Endothelial cell (in vitro differentiated cells): ENCODE results near the gene TBC1D1. TPM values are rescaled to one million over a fixed set of nuclear protein-coding genes. Genes with fewer than 3 reads are reported as not detected.

Experiments used
- DNase-seq: peaks from one replicate; pipeline ENCODE4 v3.0.0; 2021; ENCODE audit warnings: low spot score
- H3K27ac Mint-ChIP-seq: one replicate; pipeline ENCODE4 v1.8.0; 2021; ENCODE audit warnings: mixed read lengths, inconsistent platforms; ENCODE audit not compliant: unreplicated experiment
- H3K27me3 Mint-ChIP-seq: one replicate; pipeline ENCODE4 v1.8.0; 2021; ENCODE audit warnings: mild to moderate bottlenecking, moderate library complexity, mixed read lengths, inconsistent platforms; ENCODE audit not compliant: unreplicated experiment
- H3K36me3 Mint-ChIP-seq: one replicate; pipeline ENCODE4 v1.8.0; 2021; ENCODE audit warnings: mild to moderate bottlenecking, low read depth, mixed read lengths, inconsistent platforms; ENCODE audit not compliant: unreplicated experiment
- H3K4me1 Mint-ChIP-seq: one replicate; pipeline ENCODE4 v1.8.0; 2021; ENCODE audit warnings: mild to moderate bottlenecking, mixed read lengths, inconsistent platforms; ENCODE audit not compliant: unreplicated experiment
- H3K4me3 Mint-ChIP-seq: one replicate; pipeline ENCODE4 v1.8.0; 2021; ENCODE audit warnings: mild to moderate bottlenecking, mixed read lengths, inconsistent platforms; ENCODE audit not compliant: unreplicated experiment
- H3K9me3 Mint-ChIP-seq: one replicate; pipeline ENCODE4 v1.8.0; 2021; ENCODE audit warnings: mixed read lengths, inconsistent platforms; ENCODE audit not compliant: unreplicated experiment
- CTCF ChIP-seq: fragments of 200-600 bp; sonication (generic); IDR thresholded peaks from one replicate; pipeline ENCODE4 v1.5.0; 2021; ENCODE audit warnings: antibody characterized with exemption; ENCODE audit not compliant: unreplicated experiment
- total RNA-seq: library from RNA; stranded (reverse); fragmentation: NEBNext Ultra II Directional; extraction: Animal tissue kit (Norgen Biotek cat#: 25700); gene quantifications from one replicate; pipeline ENCODE4 v1.2.1, GENCODE V29; 2021; ENCODE audit not compliant: unreplicated experiment

Gene TBC1D1
- total RNA-seq, 1 donor from 2014 or later: 139 TPM

GRCh38 chr4:38160487-38161207, 269.8 kb downstream of the TBC1D1 start:
- Mint-ChIP-seq H3K27me3 (peaks cover 3% of the 10 kb centered on the region), H3K4me3 (no peak overlapping the region), H3K27ac (peak overlapping the region; percentile 91), H3K36me3 (no peaks in the 10 kb centered on the region), H3K4me1 (peaks cover 27% of the 10 kb centered on the region), H3K9me3 (no peaks in the 10 kb centered on the region)
- DNase-seq: no peak
- TF ChIP-seq CTCF: no peak

- H3K36me3 Mint-ChIP-seq: no peaks in the 10 kb centered on the region
- peak overlapping the region; percentile 91 for H3K27ac Mint-ChIP-seq
- no peak for DNase-seq
- peaks cover 3% of the 10 kb centered on the region for H3K27me3 Mint-ChIP-seq
- H3K9me3 Mint-ChIP-seq: no peaks in the 10 kb centered on the region
- peaks cover 33% of the 10 kb centered on the region for H3K4me1 Mint-ChIP-seq
- no peak for TF ChIP-seq CTCF
- H3K4me3 Mint-ChIP-seq: no peak overlapping the region
Measured at GRCh38 chr4:38161208-38162113, 270.6 kb downstream of the TBC1D1 start.

- no peak for TF ChIP-seq CTCF
- Mint-ChIP-seq H3K4me1 (peaks cover 40% of the 10 kb centered on the region), H3K36me3 (no peaks in the 10 kb centered on the region), H3K4me3 (no peak overlapping the region), H3K27ac (no peak overlapping the region), H3K9me3 (no peaks in the 10 kb centered on the region), H3K27me3 (peaks cover 1% of the 10 kb centered on the region)
- no peak for DNase-seq
Measured at GRCh38 chr4:38162240-38162784, 271.4 kb downstream of the TBC1D1 start.

- H3K27ac Mint-ChIP-seq: no peak overlapping the region
- DNase-seq: no peak
- no peaks in the 10 kb centered on the region for H3K36me3 Mint-ChIP-seq
- no peak overlapping the region for H3K4me3 Mint-ChIP-seq
- no peaks in the 10 kb centered on the region for H3K9me3 Mint-ChIP-seq
- H3K4me1 Mint-ChIP-seq: peaks cover 42% of the 10 kb centered on the region
- TF ChIP-seq CTCF: no peak
- H3K27me3 Mint-ChIP-seq: peaks cover 1% of the 10 kb centered on the region
Measured at GRCh38 chr4:38163216-38164006, 272.5 kb downstream of the TBC1D1 start.
